Caco-2 (cell line): Measurements from ENCODE around the gene RALGAPA1. TPM values are rescaled to one million over a fixed set of nuclear protein-coding genes. Genes with fewer than 3 reads are reported as not detected.

Source experiments
- BruUV-seq: library from RNA; stranded (reverse); fragments of 400-500 nt; replicated peaks from 2 replicates; lab custom pipeline; 2021; lab: Mats Ljungman, UMichigan
- CTCF ChIA-PET: fragments of 300-600 bp; sonication (Branson Sonifier 250); formaldehyde crosslinking; loops from one replicate; lab custom pipeline; 2022; ENCODE audit warnings: antibody characterized with exemption; lab: Charles Lee
- POLR2A ChIA-PET: fragments of 300-600 bp; sonication (Branson Sonifier 250); formaldehyde crosslinking; loops from one replicate; lab custom pipeline; 2022; ENCODE audit warnings: antibody characterized with exemption; lab: Charles Lee
- DNase-seq, 2 experiments: peaks; one replicate each; pipeline versions ENCODE4 v3.0.0 to v3.0.0-alpha.2; 2020 to 2022
- H3K27me3 ChIP-seq: replicated peaks from 2 replicates; pipeline ENCODE4 v1.6.0; 2011; ENCODE audit warnings: low read length; ENCODE audit not compliant: control insufficient read depth, insufficient read depth
- H3K36me3 ChIP-seq: 2 replicates; pipeline ENCODE4 v1.5.1; 2011; ENCODE audit warnings: low read length; ENCODE audit not compliant: control insufficient read depth, insufficient read depth
- H3K4me1 ChIP-seq: fragments of 250-450 bp; sonication (Bioruptor Pico); 2 replicates; pipeline ENCODE4 v1.5.1; 2020; ENCODE audit warnings: mild to moderate bottlenecking
- H3K4me3 ChIP-seq: 2 replicates; pipeline ENCODE4 v1.5.1; 2011; ENCODE audit warnings: low read depth, mild to moderate bottlenecking, control low read depth, low read length
- H3K9me3 ChIP-seq: fragments of 250-450 bp; sonication (Bioruptor Pico); 2 replicates; pipeline ENCODE4 v1.5.1; 2020; ENCODE audit warnings: mild to moderate bottlenecking, moderate library complexity
- H3K27ac Mint-ChIP-seq: one replicate; pipeline ENCODE4 v1.8.0; 2022; ENCODE audit warnings: mixed read lengths; ENCODE audit not compliant: unreplicated experiment
- H3K27me3 Mint-ChIP-seq: one replicate; pipeline ENCODE4 v1.8.0; 2022; ENCODE audit warnings: mixed read lengths; ENCODE audit not compliant: insufficient read depth, unreplicated experiment
- H3K36me3 Mint-ChIP-seq: one replicate; pipeline ENCODE4 v1.8.0; 2022; ENCODE audit warnings: mild to moderate bottlenecking, mixed read lengths; ENCODE audit not compliant: insufficient read depth, unreplicated experiment
- H3K4me1 Mint-ChIP-seq: one replicate; pipeline ENCODE4 v1.8.0; 2022; ENCODE audit warnings: low read depth, mixed read lengths; ENCODE audit not compliant: unreplicated experiment
- H3K4me3 Mint-ChIP-seq: one replicate; pipeline ENCODE4 v1.8.0; 2022; ENCODE audit warnings: mild to moderate bottlenecking, moderate library complexity, mixed read lengths; ENCODE audit not compliant: unreplicated experiment
- H3K9me3 Mint-ChIP-seq: one replicate; pipeline ENCODE4 v1.8.0; 2022; ENCODE audit warnings: mixed read lengths; ENCODE audit not compliant: unreplicated experiment
- intact Hi-C: fragments of 100-400 bp; cut with micrococcal nuclease; formaldehyde crosslinking; loops from one replicate; pipeline ENCODE4 v1.10.0; 2022; ENCODE audit not compliant: unreplicated experiment
- total RNA-seq: library from RNA; stranded (reverse); gene quantifications from 2 replicates; pipeline ENCODE4 v1.2.3, GENCODE V29; 2022
- TF ChIP-seq, protein P1 (sequence below), 2 experiments: fragments of 200-600 bp in 1 of 2; IDR thresholded peaks; 1 replicate in 1 of 2; 2 replicates in 1 of 2; pipeline versions ENCODE4 v1.5.1 to v1.8.0; 2011 to 2022; ENCODE audit warnings: antibody characterized with exemption in 1 of 2, control low read depth in 1 of 2, inconsistent platforms in 1 of 2, low read depth in 1 of 2, low read length in 1 of 2, mild to moderate bottlenecking in 1 of 2, moderate library complexity in 1 of 2; ENCODE audit not compliant: insufficient read depth in 1 of 2, severe bottlenecking in 1 of 2, unreplicated experiment in 1 of 2

The RALGAPA1 gene
- total RNA-seq, 1 experiment from 2014 or later, result 28.9 TPM

DNA sequence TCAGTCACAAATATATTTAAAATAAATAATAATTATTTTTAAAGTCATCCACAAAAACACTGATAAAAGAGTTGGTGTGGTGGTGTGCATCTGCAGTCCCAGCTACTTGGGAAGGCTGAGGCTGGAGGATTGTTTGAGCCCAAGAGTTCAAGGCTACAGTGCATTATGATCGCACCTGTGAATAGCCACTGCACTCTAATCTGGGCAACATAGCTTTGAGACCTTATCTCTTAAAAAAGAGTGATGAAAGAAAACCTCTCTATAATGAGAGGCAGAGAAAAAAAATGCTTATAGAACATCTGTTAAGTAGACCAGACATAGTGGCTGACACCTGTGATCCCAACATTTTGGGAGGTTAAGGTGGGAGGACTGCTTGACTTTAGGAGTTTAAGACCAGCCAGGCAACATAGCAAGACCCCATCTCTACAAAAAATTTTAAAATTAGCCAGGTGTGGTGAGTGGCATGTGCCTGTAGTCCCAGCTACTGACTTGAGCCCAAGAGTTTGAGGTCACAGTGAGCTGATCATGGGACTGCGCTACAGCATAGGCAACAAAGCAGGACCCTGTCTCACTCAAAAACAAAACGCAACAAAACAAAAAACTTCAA is 50.5 kb downstream of the RALGAPA1 start:
- Mint-ChIP-seq H3K4me3 (no peak overlapping the region), H3K9me3 (no peaks in the 10 kb centered on the region), H3K27me3 (no peaks in the 10 kb centered on the region), H3K27ac (no peak overlapping the region), H3K36me3 (peaks cover 6% of the 10 kb centered on the region), H3K4me1 (no peaks in the 10 kb centered on the region)
- TF ChIP-seq, protein P1, sequence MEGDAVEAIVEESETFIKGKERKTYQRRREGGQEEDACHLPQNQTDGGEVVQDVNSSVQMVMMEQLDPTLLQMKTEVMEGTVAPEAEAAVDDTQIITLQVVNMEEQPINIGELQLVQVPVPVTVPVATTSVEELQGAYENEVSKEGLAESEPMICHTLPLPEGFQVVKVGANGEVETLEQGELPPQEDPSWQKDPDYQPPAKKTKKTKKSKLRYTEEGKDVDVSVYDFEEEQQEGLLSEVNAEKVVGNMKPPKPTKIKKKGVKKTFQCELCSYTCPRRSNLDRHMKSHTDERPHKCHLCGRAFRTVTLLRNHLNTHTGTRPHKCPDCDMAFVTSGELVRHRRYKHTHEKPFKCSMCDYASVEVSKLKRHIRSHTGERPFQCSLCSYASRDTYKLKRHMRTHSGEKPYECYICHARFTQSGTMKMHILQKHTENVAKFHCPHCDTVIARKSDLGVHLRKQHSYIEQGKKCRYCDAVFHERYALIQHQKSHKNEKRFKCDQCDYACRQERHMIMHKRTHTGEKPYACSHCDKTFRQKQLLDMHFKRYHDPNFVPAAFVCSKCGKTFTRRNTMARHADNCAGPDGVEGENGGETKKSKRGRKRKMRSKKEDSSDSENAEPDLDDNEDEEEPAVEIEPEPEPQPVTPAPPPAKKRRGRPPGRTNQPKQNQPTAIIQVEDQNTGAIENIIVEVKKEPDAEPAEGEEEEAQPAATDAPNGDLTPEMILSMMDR (IDR thresholded peaks at IDR 0.05; ENCODE audit: insufficient read depth in 1 of 2, low read depth in 1 of 2, low read length in 1 of 2, severe bottlenecking in 1 of 2, unreplicated experiment in 1 of 2), result no peak
- ChIA-PET CTCF (no interaction called here), POLR2A (no interaction called here)
- DNase-seq, result no peak
- intact Hi-C loops, result no loop called here
- Histone ChIP-seq H3K27me3 (no peaks in the 10 kb centered on the region), H3K4me3 (no peak overlapping the region), H3K9me3 (no peaks in the 10 kb centered on the region), H3K4me1 (no peaks in the 10 kb centered on the region), H3K36me3 (no peaks in the 10 kb centered on the region)
- BruUV-seq, result no TSS peak

DNA sequence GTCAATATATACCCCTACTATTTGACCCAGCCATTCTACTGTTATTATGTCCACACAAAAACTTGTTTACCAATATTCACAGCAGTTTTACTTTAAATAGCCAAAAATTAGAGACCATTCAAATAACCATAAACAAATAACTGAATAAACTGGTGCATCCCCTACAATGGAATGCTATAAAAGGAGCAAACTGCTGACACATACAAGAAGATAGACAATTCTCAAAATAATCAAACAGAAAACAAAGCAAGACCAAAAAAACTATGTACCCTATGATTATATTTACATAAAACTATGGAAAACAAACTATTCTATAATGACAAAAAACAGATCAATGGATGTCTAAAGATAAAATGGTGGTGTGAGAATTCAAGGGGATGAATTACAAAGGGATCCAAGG is 54.4 kb downstream of the RALGAPA1 start:
- H3K9me3 Mint-ChIP-seq, result no peaks in the 10 kb centered on the region
- no peak overlapping the region for H3K4me3 ChIP-seq
- POLR2A ChIA-PET, result no interaction called here

DNA sequence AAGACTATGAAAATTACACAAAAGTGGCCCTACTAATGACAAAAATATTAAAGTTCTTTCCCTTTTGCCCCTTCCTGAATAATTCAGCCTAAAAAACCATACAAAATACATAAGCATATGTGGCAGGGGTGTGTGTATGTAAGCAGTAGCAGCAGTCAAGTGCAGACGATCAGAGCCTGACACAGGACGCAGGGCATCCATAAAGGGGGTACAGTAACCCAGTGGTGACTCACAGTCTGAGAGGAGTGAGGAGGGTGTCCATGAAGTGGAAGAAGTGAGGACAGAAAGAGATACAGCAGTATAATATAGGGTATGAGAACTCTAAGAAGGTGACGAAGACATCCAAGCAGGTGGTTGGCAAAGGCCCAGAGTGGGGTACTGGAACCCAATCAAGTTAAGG is 56.7 kb downstream of the RALGAPA1 start:
- H3K4me3 ChIP-seq, result no peak overlapping the region
- DNase-seq, result no peak
- TF ChIP-seq, protein P1 (IDR thresholded peaks at IDR 0.05; ENCODE audit: insufficient read depth in 1 of 2, low read depth in 1 of 2, low read length in 1 of 2, severe bottlenecking in 1 of 2, unreplicated experiment in 1 of 2), result no peak
- Mint-ChIP-seq H3K4me1 (no peaks in the 10 kb centered on the region), H3K27ac (no peak overlapping the region), H3K4me3 (no peak overlapping the region), H3K36me3 (no peaks in the 10 kb centered on the region), H3K27me3 (no peaks in the 10 kb centered on the region), H3K9me3 (no peaks in the 10 kb centered on the region)
- no peaks in the 10 kb centered on the region for H3K9me3 ChIP-seq
- intact Hi-C loops, result no loop called here
- BruUV-seq, result no TSS peak
- POLR2A ChIA-PET, result no interaction called here
- H3K36me3 ChIP-seq, result no peaks in the 10 kb centered on the region
- H3K4me1 ChIP-seq, result no peaks in the 10 kb centered on the region
- H3K27me3 ChIP-seq, result no peaks in the 10 kb centered on the region
- CTCF ChIA-PET, result no interaction called here

More for the DNA sequence above, 54.4 kb downstream of the RALGAPA1 start:
- Histone ChIP-seq H3K27me3 (no peaks in the 10 kb centered on the region), H3K4me1 (no peaks in the 10 kb centered on the region), H3K9me3 (no peaks in the 10 kb centered on the region), H3K36me3 (no peaks in the 10 kb centered on the region)
- CTCF ChIA-PET, result no interaction called here
- H3K4me1 Mint-ChIP-seq, result no peaks in the 10 kb centered on the region
- H3K36me3 Mint-ChIP-seq, result no peaks in the 10 kb centered on the region
- BruUV-seq, result no TSS peak
- H3K4me3 Mint-ChIP-seq, result no peak overlapping the region
- H3K27me3 Mint-ChIP-seq, result no peaks in the 10 kb centered on the region
- no peak overlapping the region for H3K27ac Mint-ChIP-seq
- TF ChIP-seq, protein P1 (IDR thresholded peaks at IDR 0.05; ENCODE audit: insufficient read depth in 1 of 2, low read depth in 1 of 2, low read length in 1 of 2, severe bottlenecking in 1 of 2, unreplicated experiment in 1 of 2), result no peak
- intact Hi-C loops, result no loop called here
- no peak for DNase-seq
